ENCODE results near the gene KCNQ2. TPM values are rescaled to one million over a fixed set of nuclear protein-coding genes. Genes with fewer than 3 reads are reported as not detected.

KCNQ2 gene
- total RNA-seq, 1 experiment from 2014 or later = 0.25 TPM

DNA sequence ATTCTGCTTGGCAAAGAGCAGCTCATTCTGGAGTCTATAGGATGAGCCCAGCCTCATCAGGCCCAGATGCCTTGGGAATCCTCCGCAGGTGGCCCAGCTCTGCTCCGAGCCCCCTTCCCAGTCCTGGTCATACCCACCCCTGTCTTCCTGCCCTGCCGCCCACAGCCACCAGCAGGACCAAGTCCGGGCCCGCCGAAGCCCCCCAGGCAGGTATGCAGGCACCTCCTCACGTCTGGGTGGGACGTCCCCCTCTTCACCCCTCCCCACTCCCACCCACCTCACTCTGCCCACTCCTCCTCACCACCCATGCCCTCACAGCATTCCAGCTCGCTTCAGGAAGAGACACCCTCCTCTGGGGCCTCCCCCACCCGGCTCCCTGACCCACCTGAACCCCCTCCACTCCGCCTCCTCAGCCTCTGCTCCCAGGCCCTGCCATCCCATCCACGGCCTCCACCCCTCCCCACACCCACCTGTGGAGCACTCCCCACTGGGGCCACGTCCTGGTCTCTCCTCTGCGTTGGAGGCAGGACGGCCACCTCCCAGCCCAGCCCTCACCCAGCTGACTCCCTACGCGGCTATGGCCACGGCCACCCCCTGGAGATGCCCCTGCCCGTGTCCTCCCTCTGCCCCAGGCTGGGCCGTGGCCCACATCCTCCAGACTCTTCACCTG, 43.4 kb downstream of the KCNQ2 start:
- POLR2A ChIA-PET = no interaction called here
- CTCF ChIA-PET = no interaction called here

DNA sequence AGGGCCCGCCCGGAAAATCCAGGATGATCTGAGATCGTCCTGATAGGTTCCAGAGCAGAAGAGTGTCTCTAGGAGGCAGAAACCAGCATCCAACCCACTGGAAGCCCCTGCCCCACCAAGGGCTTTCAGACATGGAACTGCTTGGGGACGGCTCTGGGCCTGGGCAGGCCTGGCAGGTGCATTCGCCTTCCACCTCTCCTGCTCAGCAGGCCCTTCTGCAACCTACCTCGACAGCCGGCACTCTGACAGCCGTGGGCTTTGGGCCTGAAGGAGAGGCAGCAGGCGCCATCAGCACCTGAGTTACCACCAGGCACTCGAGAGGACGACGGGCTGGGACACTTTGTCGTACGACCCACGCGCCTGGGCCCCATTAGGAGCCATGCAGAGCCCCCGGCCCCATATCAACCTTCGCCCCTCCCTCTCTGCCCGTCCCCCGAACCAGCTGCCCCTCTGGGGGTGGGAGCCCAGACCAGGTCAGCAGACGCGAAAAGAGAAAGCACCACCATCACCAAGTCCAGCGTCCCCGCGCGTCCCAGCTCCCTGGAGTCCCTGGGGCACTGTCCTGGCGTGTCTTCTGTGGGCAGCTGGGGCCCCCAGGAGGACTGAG, 44.6 kb downstream of the KCNQ2 start:
- Mint-ChIP-seq H3K4me1 (ENCODE audit: low read depth, unreplicated experiment) (no peaks in the 10 kb centered on the region), H3K27ac (ENCODE audit: unreplicated experiment) (no peak overlapping the region), H3K4me3 (ENCODE audit: unreplicated experiment) (no peak overlapping the region), H3K9me3 (ENCODE audit: unreplicated experiment) (peaks cover 15% of the 10 kb centered on the region), H3K27me3 (ENCODE audit: insufficient read depth, unreplicated experiment) (peaks cover 38% of the 10 kb centered on the region), H3K36me3 (ENCODE audit: insufficient read depth, unreplicated experiment) (no peaks in the 10 kb centered on the region)
- no TSS peak for BruUV-seq (replicated peaks)
- Histone ChIP-seq H3K9me3 (peaks cover 15% of the 10 kb centered on the region), H3K4me1 (no peaks in the 10 kb centered on the region), H3K27me3 (replicated peaks; ENCODE audit: control insufficient read depth, insufficient read depth, low read length) (peaks cover 7% of the 10 kb centered on the region), H3K4me3 (ENCODE audit: low read depth, low read length) (no peak overlapping the region), H3K36me3 (ENCODE audit: control insufficient read depth, insufficient read depth, low read length) (no peaks in the 10 kb centered on the region)
- ChIA-PET POLR2A (no interaction called here), CTCF (no interaction called here)
- intact Hi-C loops (cut with micrococcal nuclease; ENCODE audit: unreplicated experiment) = no loop called here
- no peak for DNase-seq
- TF ChIP-seq, protein P1, sequence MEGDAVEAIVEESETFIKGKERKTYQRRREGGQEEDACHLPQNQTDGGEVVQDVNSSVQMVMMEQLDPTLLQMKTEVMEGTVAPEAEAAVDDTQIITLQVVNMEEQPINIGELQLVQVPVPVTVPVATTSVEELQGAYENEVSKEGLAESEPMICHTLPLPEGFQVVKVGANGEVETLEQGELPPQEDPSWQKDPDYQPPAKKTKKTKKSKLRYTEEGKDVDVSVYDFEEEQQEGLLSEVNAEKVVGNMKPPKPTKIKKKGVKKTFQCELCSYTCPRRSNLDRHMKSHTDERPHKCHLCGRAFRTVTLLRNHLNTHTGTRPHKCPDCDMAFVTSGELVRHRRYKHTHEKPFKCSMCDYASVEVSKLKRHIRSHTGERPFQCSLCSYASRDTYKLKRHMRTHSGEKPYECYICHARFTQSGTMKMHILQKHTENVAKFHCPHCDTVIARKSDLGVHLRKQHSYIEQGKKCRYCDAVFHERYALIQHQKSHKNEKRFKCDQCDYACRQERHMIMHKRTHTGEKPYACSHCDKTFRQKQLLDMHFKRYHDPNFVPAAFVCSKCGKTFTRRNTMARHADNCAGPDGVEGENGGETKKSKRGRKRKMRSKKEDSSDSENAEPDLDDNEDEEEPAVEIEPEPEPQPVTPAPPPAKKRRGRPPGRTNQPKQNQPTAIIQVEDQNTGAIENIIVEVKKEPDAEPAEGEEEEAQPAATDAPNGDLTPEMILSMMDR (IDR thresholded peaks at IDR 0.05; ENCODE audit: insufficient read depth in 1 of 2, low read depth in 1 of 2, low read length in 1 of 2, severe bottlenecking in 1 of 2, unreplicated experiment in 1 of 2) = no peak

More for the DNA sequence above, 43.4 kb downstream of the KCNQ2 start:
- DNase-seq = no peak
- H3K4me3 Mint-ChIP-seq (ENCODE audit: unreplicated experiment) = no peak overlapping the region
- Histone ChIP-seq H3K4me1 (no peaks in the 10 kb centered on the region), H3K36me3 (ENCODE audit: control insufficient read depth, insufficient read depth, low read length) (no peaks in the 10 kb centered on the region), H3K4me3 (ENCODE audit: low read depth, low read length) (no peak overlapping the region), H3K27me3 (replicated peaks; ENCODE audit: control insufficient read depth, insufficient read depth, low read length) (peaks cover 7% of the 10 kb centered on the region), H3K9me3 (peaks cover 15% of the 10 kb centered on the region)
- no TSS peak for BruUV-seq (replicated peaks)
- H3K4me1 Mint-ChIP-seq (ENCODE audit: low read depth, unreplicated experiment) = no peaks in the 10 kb centered on the region
- peaks cover 33% of the 10 kb centered on the region for H3K27me3 Mint-ChIP-seq (ENCODE audit: insufficient read depth, unreplicated experiment)
- peaks cover 15% of the 10 kb centered on the region for H3K9me3 Mint-ChIP-seq (ENCODE audit: unreplicated experiment)
- no peaks in the 10 kb centered on the region for H3K36me3 Mint-ChIP-seq (ENCODE audit: insufficient read depth, unreplicated experiment)
- TF ChIP-seq, protein P1 (IDR thresholded peaks at IDR 0.05; ENCODE audit: insufficient read depth in 1 of 2, low read depth in 1 of 2, low read length in 1 of 2, severe bottlenecking in 1 of 2, unreplicated experiment in 1 of 2) = no peak
- H3K27ac Mint-ChIP-seq (ENCODE audit: unreplicated experiment) = no peak overlapping the region
- intact Hi-C loops (cut with micrococcal nuclease; ENCODE audit: unreplicated experiment) = no loop called here

GRCh38 chr20:63427206-63427605, 45.2 kb downstream of the KCNQ2 start:
- Histone ChIP-seq H3K4me1 (no peaks in the 10 kb centered on the region), H3K4me3 (ENCODE audit: low read depth, low read length) (no peak overlapping the region), H3K9me3 (peaks cover 15% of the 10 kb centered on the region), H3K36me3 (ENCODE audit: control insufficient read depth, insufficient read depth, low read length) (no peaks in the 10 kb centered on the region), H3K27me3 (replicated peaks; ENCODE audit: control insufficient read depth, insufficient read depth, low read length) (peaks cover 7% of the 10 kb centered on the region)
- CTCF ChIA-PET = no interaction called here
- peaks cover 38% of the 10 kb centered on the region for H3K27me3 Mint-ChIP-seq (ENCODE audit: insufficient read depth, unreplicated experiment)
- peaks cover 15% of the 10 kb centered on the region for H3K9me3 Mint-ChIP-seq (ENCODE audit: unreplicated experiment)
- intact Hi-C loops (cut with micrococcal nuclease; ENCODE audit: unreplicated experiment) = no loop called here
- no peak for DNase-seq
- POLR2A ChIA-PET = no interaction called here
- no peak overlapping the region for H3K27ac Mint-ChIP-seq (ENCODE audit: unreplicated experiment)
- TF ChIP-seq, protein P1 (IDR thresholded peaks at IDR 0.05; ENCODE audit: insufficient read depth in 1 of 2, low read depth in 1 of 2, low read length in 1 of 2, severe bottlenecking in 1 of 2, unreplicated experiment in 1 of 2) = no peak
- H3K4me3 Mint-ChIP-seq (ENCODE audit: unreplicated experiment) = no peak overlapping the region
- BruUV-seq (replicated peaks) = no TSS peak
- H3K36me3 Mint-ChIP-seq (ENCODE audit: insufficient read depth, unreplicated experiment) = no peaks in the 10 kb centered on the region
- no peaks in the 10 kb centered on the region for H3K4me1 Mint-ChIP-seq (ENCODE audit: low read depth, unreplicated experiment)

Data from Caco-2 (cell line).